Adrenal gland (tissue), 5 donors: ENCODE measurements around the gene BACH2.

Source experiments
- CTCF ChIP-seq, 6 experiments: fragments of 450-650 bp in 4 of 6; fragments of 200-600 bp in 2 of 6; sonication (generic) in 1 of 6; IDR thresholded peaks; 1 replicate in 5 of 6; 2 replicates in 1 of 6; pipeline versions ENCODE4 v1.5.1 to v1.8.0; 2016 to 2021; ENCODE audit warnings: antibody characterized with exemption in 6 of 6, mild to moderate bottlenecking in 2 of 6, moderate library complexity in 1 of 6
- POLR2A ChIP-seq, 2 donors: fragments of 450-650 bp; IDR thresholded peaks; one replicate each; pipeline ENCODE4 v1.6.1; 2017; ENCODE audit warnings: antibody characterized with exemption in 2 of 2, mild to moderate bottlenecking in 2 of 2, moderate library complexity in 1 of 2
- donor health status: DM: no; HTN: no; CAD: no.

- TF ChIP-seq CTCF (IDR thresholded peaks at IDR 0.05) (no peak), POLR2A (IDR thresholded peaks at IDR 0.05) (no peak)
Observed at GRCh38 chr6:89987830-89988229, 308.8 kb downstream of the BACH2 start.
